ENCODE data around the gene VGLL4.

DNA sequence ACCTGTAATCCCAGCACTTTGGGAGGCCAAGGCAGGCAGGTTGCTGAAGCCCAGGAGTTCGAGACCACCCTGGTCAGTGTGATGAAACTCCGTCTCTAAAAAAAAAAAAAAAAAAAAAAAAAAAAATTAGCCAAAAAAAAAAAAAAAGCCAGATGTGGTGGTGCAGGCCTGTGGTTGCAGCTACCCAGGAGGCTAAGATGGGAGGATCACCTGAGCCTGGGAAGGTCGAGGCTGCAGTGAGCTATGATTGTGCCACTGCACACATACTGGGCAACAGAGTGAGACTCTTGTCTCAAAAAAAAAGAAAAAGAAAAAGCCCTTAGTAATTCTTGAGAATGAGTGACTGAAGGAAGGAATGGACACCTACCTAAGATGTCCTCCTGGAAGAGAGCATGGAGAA is 105.1 kb downstream of the VGLL4 start:
- TF ChIP-seq GATA3 (IDR thresholded peaks at IDR 0.05; ENCODE audit: low read depth, low read length) (no peak), GATA2 (IDR thresholded peaks at IDR 0.05; ENCODE audit: low read depth, low read length) (no peak)
